K562 (cell line): Measurements from ENCODE around the gene RECK. TPM values are rescaled to one million over a fixed set of nuclear protein-coding genes. Genes with fewer than 3 reads are reported as not detected.

ENCODE experiments used
- ATAC-seq: fragments of 200-7000 bp; cut with Tn5 transposase; 3 replicates; pipeline ENCODE4 v1.9.1; 2020; ENCODE audit warnings: moderate library complexity
- BruUV-seq: library from RNA; stranded (reverse); fragments of 400-500 nt; replicated peaks from 2 replicates; lab custom pipeline; 2021; lab: Mats Ljungman, UMichigan
- CTCF ChIA-PET: fragments of 300-600 bp; formaldehyde crosslinking; extraction: SDS; loops from one replicate; lab custom pipeline; 2021; ENCODE audit warnings: low intra/inter-chr PET ratio; lab: Yijun Ruan, JAX
- POLR2A ChIA-PET: fragments of 300-600, 350-650 bp; sonication (Branson Sonifier 250); formaldehyde crosslinking; extraction: SDS; loops from one replicate; lab custom pipeline; 2021; ENCODE audit warnings: antibody characterized with exemption, inconsistent platforms; lab: Yijun Ruan, JAX
- DNase-seq, 4 experiments: peaks; one replicate each; pipeline versions ENCODE4 v3.0.0 to v3.0.0-alpha.2; 2011 to 2018; ENCODE audit warnings: low spot score in 3 of 4, mixed read lengths in 3 of 4; ENCODE audit errors: extremely low read depth in 1 of 4
- FAIRE-seq: peaks from 2 replicates; lab custom pipeline; 2011; peaks lifted over from hg19 to GRCh38; lab: Jason Lieb, UNC
- H2AFZ ChIP-seq: 2 replicates; pipeline ENCODE4 v1.6.0; 2011; ENCODE audit warnings: low read depth, low read length, control low read depth, inconsistent platforms
- H3K27ac ChIP-seq: fragments of 200-600 bp; 3 replicates; pipeline ENCODE4 v1.8.0; 2011; ENCODE audit warnings: low read depth, mild to moderate bottlenecking, control low read depth, inconsistent platforms, low read length, moderate library complexity, mixed read lengths; ENCODE audit errors: extremely low read depth
- H3K27me3 ChIP-seq, 2 experiments: fragments of 300-600 bp in 1 of 2; 2 replicates in 1 of 2; 3 replicates in 1 of 2; pipeline versions ENCODE4 v1.6.0 to v1.8.0; 2011; ENCODE audit warnings: inconsistent platforms in 2 of 2, low read length in 2 of 2, mild to moderate bottlenecking in 1 of 2, mixed read lengths in 1 of 2, moderate library complexity in 1 of 2; ENCODE audit not compliant: control insufficient read depth in 2 of 2, insufficient read depth in 2 of 2
- H3K36me3 ChIP-seq: fragments of 300-600 bp; 3 replicates; pipeline ENCODE4 v1.8.0; 2011; ENCODE audit warnings: mild to moderate bottlenecking, low read length, inconsistent platforms; ENCODE audit not compliant: control insufficient read depth, insufficient read depth
- H3K4me1 ChIP-seq, 2 experiments: fragments of 200-600 bp in 1 of 2; replicated peaks in 1 of 2; 2 replicates in 1 of 2; 3 replicates in 1 of 2; pipeline versions ENCODE4 v1.5.1 to v1.8.0; 2011; ENCODE audit warnings: inconsistent platforms in 2 of 2, low read length in 2 of 2, mild to moderate bottlenecking in 1 of 2, mixed read lengths in 1 of 2, moderate library complexity in 1 of 2; ENCODE audit not compliant: control insufficient read depth in 2 of 2, insufficient read depth in 2 of 2
- H3K4me2 ChIP-seq: 2 replicates; pipeline ENCODE4 v1.6.1; 2011; ENCODE audit warnings: low read length, control low read depth, inconsistent platforms, mixed read lengths; ENCODE audit not compliant: insufficient read depth
- H3K4me3 ChIP-seq: fragments of 200-600 bp; sonication (generic), shearing (Covaris generic); 2 replicates; pipeline ENCODE4 v1.5.1; 2016; ENCODE audit warnings: control low read depth, inconsistent platforms
- H3K79me2 ChIP-seq: fragments of 200-600 bp; 3 replicates; pipeline ENCODE4 v1.8.0; 2011; ENCODE audit warnings: low read length, inconsistent platforms; ENCODE audit not compliant: control insufficient read depth, insufficient read depth
- H3K9ac ChIP-seq, 2 experiments: 2 replicates each; pipeline versions ENCODE4 v1.6.0 to v1.6.1; 2011; ENCODE audit warnings: low read depth in 2 of 2, low read length in 2 of 2, control low read depth in 1 of 2, inconsistent platforms in 1 of 2, mild to moderate bottlenecking in 1 of 2, mixed read lengths in 1 of 2; ENCODE audit not compliant: insufficient read depth in 1 of 2
- H3K9me1 ChIP-seq: one replicate; pipeline ENCODE4 v1.6.0; 2011; ENCODE audit warnings: inconsistent platforms, mild to moderate bottlenecking, low read length, moderate library complexity; ENCODE audit not compliant: control insufficient read depth, insufficient read depth
- H3K9me3 ChIP-seq: replicated peaks from 2 replicates; pipeline ENCODE4 v1.5.1; 2011; ENCODE audit warnings: low read depth, low read length, inconsistent platforms; ENCODE audit not compliant: control insufficient read depth, insufficient read depth
- H4K20me1 ChIP-seq: replicated peaks from 2 replicates; pipeline ENCODE4 v1.6.1; 2011; ENCODE audit warnings: low read length, inconsistent platforms, mixed read lengths; ENCODE audit not compliant: control insufficient read depth, insufficient read depth
- DMBX1 ChIP-seq: fragments of 250-450 bp; sonication (Bioruptor Pico); IDR thresholded peaks from 2 replicates; pipeline ENCODE4 v1.8.0; 2022; ENCODE audit warnings: inconsistent platforms, mild to moderate bottlenecking, moderate library complexity, borderline replicate concordance
- NFIC ChIP-seq: fragments of 450-650 bp; IDR thresholded peaks from 2 replicates; pipeline ENCODE4 v1.6.1; 2017; ENCODE audit warnings: mild to moderate bottlenecking, inconsistent platforms
- ZBTB7A ChIP-seq: IDR thresholded peaks from 2 replicates; pipeline ENCODE4 v1.6.1; 2011; ENCODE audit warnings: low read depth, mild to moderate bottlenecking, low read length, moderate library complexity, borderline replicate concordance; ENCODE audit not compliant: control insufficient read depth
- WGBS: fragments of 100-300 bp; shearing (Covaris generic); methylation state at CpG from one replicate; pipeline ENCODE4 v1.1.6; 2016; ENCODE audit warnings: low coverage, mixed read lengths; ENCODE audit not compliant: insufficient coverage; ENCODE audit errors: missing lambda C conversion rate; 5-methylcytosine and 5-hydroxymethylcytosine counted together
- in situ Hi-C: fragments of 300-500 bp; cut with MboI; formaldehyde crosslinking; loops from 4 replicates; pipeline ENCODE4 v1.15.0; 2018; ENCODE audit warnings: inconsistent platforms, mixed read lengths
- intact Hi-C: fragments of 100-400 bp; cut with micrococcal nuclease; formaldehyde crosslinking; loops from 2 replicates; pipeline ENCODE4 v1.14.2; 2022
- polyA plus RNA-seq, 8 experiments: library from polyadenylated mRNA; depleted of rRNA in 4 of 8; stranded (reverse) in 5 of 8; unstranded in 3 of 8; fragments of >200 nt; fragmentation: Nextera tagmentation in 2 of 8; fragmentation: Illumina TruSeq in 1 of 8; extraction: Ambion mirVana in 2 of 8; extraction: Trizol in 1 of 8; gene quantifications; 2 replicates each; pipeline versions ENCODE4 v1.2.1 to v1.2.3, GENCODE V29; 2011 to 2014; ENCODE audit warnings: inconsistent platforms in 1 of 8, missing spikeins in 1 of 8
- total RNA-seq, 7 experiments: library from RNA; depleted of rRNA in 6 of 7; stranded (reverse); fragments of >200 nt in 6 of 7; fragmentation: Illumina TruSeq in 2 of 7; extraction: Trizol in 2 of 7; gene quantifications; 2 replicates each; pipeline versions ENCODE4 v1.2.1 to v1.2.3, GENCODE V29; 2011 to 2021; ENCODE audit warnings: low replicate concordance in 1 of 7

The RECK gene
- total and polyA plus RNA-seq, 9 of the 15 experiments (the other 6 are each of a cell fraction or from before 2014, with no cell fraction given) = 0.04 to 0.36 (median 0.16) TPM

GRCh38 chr9:36165826-36166167 lies 129.1 kb downstream of the RECK start:
- 6% methylated on average over 7 of the region's 12 CpGs for whole genome bisulfite sequencing
- no peaks in the 10 kb centered on the region for H3K9me3 ChIP-seq
- POLR2A ChIA-PET = interaction anchor here (1.1 to 1.2 kb wide), 2 partner anchors 9 to 23 kb away, joined by 3 read pairs; no protein-coding TSS in a partner anchor
- ATAC-seq (no peak), DNase-seq (no peak), FAIRE-seq (no peak)
- CTCF ChIA-PET = interaction anchor here (0.7 to 2.5 kb wide), 3 partner anchors 60 to 264 kb away, joined by 3 to 13 read pairs (median 3); no protein-coding TSS in a partner anchor
- H3K4me1 ChIP-seq = peaks cover 5 to 22% of the 10 kb centered on the region in 2 experiments; a peak in 4 of 5 replicates
- H3K36me3 ChIP-seq = no peaks in the 10 kb centered on the region
- H3K27ac ChIP-seq = no peak overlapping the region
- H3K79me2 ChIP-seq = no peaks in the 10 kb centered on the region
- H2AFZ ChIP-seq = no peak overlapping the region
- in situ Hi-C loops (loop anchor here (5.0 kb wide), 1 partner anchor 63 kb away; no protein-coding TSS in a partner anchor), intact Hi-C loops (loop anchor here (1.0 to 5.0 kb wide), 3 partner anchors 62 to 208 kb away; partner anchors contain the start of gene OR2S2)
- peaks cover 0 to 9% of the 10 kb centered on the region in 2 experiments; a peak in 2 of 5 replicates for H3K27me3 ChIP-seq
- BruUV-seq = no TSS peak
- no peak overlapping the region for H3K4me3 ChIP-seq
- TF ChIP-seq NFIC (no peak), ZBTB7A (0 out of 2 replicates have a peak, but pooled peaks have one; percentile 10), DMBX1 (no peak)
- H3K4me2 ChIP-seq = no peak overlapping the region
- H4K20me1 ChIP-seq = no peaks in the 10 kb centered on the region
- no peak overlapping the region for H3K9ac ChIP-seq
- no peaks in the 10 kb centered on the region for H3K9me1 ChIP-seq
